SK-MEL-5 (cell line): ENCODE data around the gene DMRTB1. TPM values are rescaled to one million over a fixed set of nuclear protein-coding genes. Genes with fewer than 3 reads are reported as not detected.
A peak's percentile ranks its signal among the peaks of the same experiment; 100 is the strongest.

ENCODE experiments used
- DNase-seq: peaks from one replicate; pipeline ENCODE4 v3.0.0-alpha.2; 2016; ENCODE audit warnings: low read depth, low spot score
- in situ Hi-C: cut with HindIII; loops from 2 replicates; pipeline ENCODE4 v1.10.0; 2016; ENCODE audit warnings: low sequenced_read_pairs, high pct_unique_total_duplicates, low pct_unique_long_range_greater_than_20kb
- total RNA-seq: library from RNA; depleted of rRNA; stranded (reverse); fragments of >200 nt; shearing (Covaris generic); gene quantifications from 2 replicates; pipeline ENCODE4 v1.2.3, GENCODE V29; 2014

Gene DMRTB1
- total RNA-seq, 1 experiment from 2014 or later, result not detected

- in situ Hi-C loops, result no loop called here
These were observed 41.2 kb downstream of the DMRTB1 start for GRCh38 chr1:53500204-53501064.

GRCh38 chr1:53501065-53502005 lies 42.1 kb downstream of the DMRTB1 start:
- in situ Hi-C loops, result no loop called here
- DNase-seq, result no peak

More at GRCh38 chr1:53500204-53501064, 41.2 kb downstream of the DMRTB1 start:
- no peak for DNase-seq

GRCh38 chr1:53502641-53503432 lies 43.6 kb downstream of the DMRTB1 start:
- DNase-seq, result no peak
- in situ Hi-C loops, result no loop called here

GRCh38 chr1:53503433-53504217 lies 44.4 kb downstream of the DMRTB1 start:
- no peak for DNase-seq
- in situ Hi-C loops, result no loop called here

- in situ Hi-C loops, result no loop called here
- no peak for DNase-seq
These were observed 45.7 kb downstream of the DMRTB1 start for GRCh38 chr1:53504901-53505300.

- in situ Hi-C loops, result no loop called here
- no peak for DNase-seq
These were observed 46.2 kb downstream of the DMRTB1 start for GRCh38 chr1:53505401-53505800.

- in situ Hi-C loops, result no loop called here
- no peak for DNase-seq
These were observed 46.7 kb downstream of the DMRTB1 start for GRCh38 chr1:53505891-53506290.

- in situ Hi-C loops, result no loop called here
These were observed 47.3 kb downstream of the DMRTB1 start for GRCh38 chr1:53506355-53507050.

GRCh38 chr1:53507116-53507820 lies 48.1 kb downstream of the DMRTB1 start:
- in situ Hi-C loops, result no loop called here
- DNase-seq, result no peak

More at GRCh38 chr1:53506355-53507050, 47.3 kb downstream of the DMRTB1 start:
- no peak for DNase-seq

- in situ Hi-C loops, result no loop called here
These were observed 49.1 kb downstream of the DMRTB1 start for GRCh38 chr1:53508056-53508990.

GRCh38 chr1:53508991-53509666 lies 49.9 kb downstream of the DMRTB1 start:
- peak; percentile 51 for DNase-seq
- in situ Hi-C loops, result no loop called here

More at GRCh38 chr1:53508056-53508990, 49.1 kb downstream of the DMRTB1 start:
- no peak for DNase-seq

- no peak for DNase-seq
- in situ Hi-C loops, result no loop called here
These were observed 50.6 kb downstream of the DMRTB1 start for GRCh38 chr1:53509775-53510174.

GRCh38 chr1:53510215-53510614 lies 51.0 kb downstream of the DMRTB1 start:
- in situ Hi-C loops, result no loop called here
- DNase-seq, result no peak

GRCh38 chr1:53511323-53511932 lies 52.2 kb downstream of the DMRTB1 start:
- no peak for DNase-seq
- in situ Hi-C loops, result no loop called here
